Peyer's patch (tissue), 4 donors: ENCODE measurements around the gene ZNF804A.

Experiments
- POLR2A ChIP-seq, 2 donors: fragments of 450-650 bp; IDR thresholded peaks; one replicate each; pipeline ENCODE4 v1.5.1; 2017; ENCODE audit warnings: antibody characterized with exemption in 2 of 2, mild to moderate bottlenecking in 2 of 2, moderate library complexity in 2 of 2
- TF ChIP-seq, protein P1 (sequence below), 6 experiments: fragments of 450-650 bp in 4 of 6; fragments of 200-600 bp in 2 of 6; sonication (generic) in 1 of 6; IDR thresholded peaks; one replicate each; pipeline ENCODE4 v1.5.1; 2017 to 2019; ENCODE audit warnings: antibody characterized with exemption in 6 of 6, mild to moderate bottlenecking in 3 of 6, moderate library complexity in 1 of 6

DNA sequence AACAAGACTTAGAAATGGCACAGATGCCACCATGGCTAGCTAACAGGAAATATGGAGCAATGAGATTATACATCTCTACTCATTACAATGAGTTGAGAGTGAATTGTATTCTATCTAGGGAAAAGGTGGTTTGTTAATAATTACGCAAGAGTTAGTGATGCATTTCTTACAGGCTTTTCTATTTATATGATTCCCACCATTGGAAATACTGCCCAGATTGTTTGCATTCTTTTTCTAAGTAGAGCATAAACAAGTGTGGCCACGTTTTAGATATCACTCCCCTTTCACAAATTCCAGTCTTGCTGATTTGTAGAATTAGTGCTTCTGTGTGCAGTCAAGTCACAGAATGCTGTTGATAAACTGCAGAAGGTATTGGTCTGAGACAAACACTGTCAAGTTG is 56.6 kb downstream of the ZNF804A start:
- TF ChIP-seq, protein P1, sequence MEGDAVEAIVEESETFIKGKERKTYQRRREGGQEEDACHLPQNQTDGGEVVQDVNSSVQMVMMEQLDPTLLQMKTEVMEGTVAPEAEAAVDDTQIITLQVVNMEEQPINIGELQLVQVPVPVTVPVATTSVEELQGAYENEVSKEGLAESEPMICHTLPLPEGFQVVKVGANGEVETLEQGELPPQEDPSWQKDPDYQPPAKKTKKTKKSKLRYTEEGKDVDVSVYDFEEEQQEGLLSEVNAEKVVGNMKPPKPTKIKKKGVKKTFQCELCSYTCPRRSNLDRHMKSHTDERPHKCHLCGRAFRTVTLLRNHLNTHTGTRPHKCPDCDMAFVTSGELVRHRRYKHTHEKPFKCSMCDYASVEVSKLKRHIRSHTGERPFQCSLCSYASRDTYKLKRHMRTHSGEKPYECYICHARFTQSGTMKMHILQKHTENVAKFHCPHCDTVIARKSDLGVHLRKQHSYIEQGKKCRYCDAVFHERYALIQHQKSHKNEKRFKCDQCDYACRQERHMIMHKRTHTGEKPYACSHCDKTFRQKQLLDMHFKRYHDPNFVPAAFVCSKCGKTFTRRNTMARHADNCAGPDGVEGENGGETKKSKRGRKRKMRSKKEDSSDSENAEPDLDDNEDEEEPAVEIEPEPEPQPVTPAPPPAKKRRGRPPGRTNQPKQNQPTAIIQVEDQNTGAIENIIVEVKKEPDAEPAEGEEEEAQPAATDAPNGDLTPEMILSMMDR (IDR thresholded peaks at IDR 0.05): no peak
- no peak for TF ChIP-seq POLR2A (IDR thresholded peaks at IDR 0.05)
